Measurements from ENCODE around the gene KDM7A.
"Not testable (repeated sequence)": the region's sequence is repeated elsewhere in the genome, so short reads cannot be mapped to it uniquely, and the experiment has no call there.

KDM7A gene

GRCh38 chr7:140213684-140214074, 36.9 kb upstream of the KDM7A start:
- no peaks in the 10 kb centered on the region for H3K27me3 ChIP-seq (ENCODE audit: control insufficient read depth, insufficient read depth, low read length)
- H3K9ac ChIP-seq (ENCODE audit: low read depth, low read length), result no peak overlapping the region
- no peak overlapping the region for H3K27ac ChIP-seq (ENCODE audit: low read depth, low read length)
- no peaks in the 10 kb centered on the region for H3K36me3 ChIP-seq (ENCODE audit: control insufficient read depth, insufficient read depth, low read length)
- no peaks in the 10 kb centered on the region for H3K4me1 ChIP-seq (ENCODE audit: control insufficient read depth, insufficient read depth, low read length)
- no peak overlapping the region for H3K4me3 ChIP-seq (ENCODE audit: low read depth, low read length)
- no peaks in the 10 kb centered on the region for H3K9me3 ChIP-seq (ENCODE audit: control insufficient read depth, insufficient read depth, low read length)

- H3K27me3 ChIP-seq (ENCODE audit: control insufficient read depth, insufficient read depth, low read length), result no peaks in the 10 kb centered on the region
- H3K36me3 ChIP-seq (ENCODE audit: control insufficient read depth, insufficient read depth, low read length), result no peaks in the 10 kb centered on the region
- no peak overlapping the region for H3K9ac ChIP-seq (ENCODE audit: low read depth, low read length)
- H3K4me3 ChIP-seq (ENCODE audit: low read depth, low read length), result no peak overlapping the region
- H3K27ac ChIP-seq (ENCODE audit: low read depth, low read length), result no peak overlapping the region
- no peaks in the 10 kb centered on the region for H3K4me1 ChIP-seq (ENCODE audit: control insufficient read depth, insufficient read depth, low read length)
- no peaks in the 10 kb centered on the region for H3K9me3 ChIP-seq (ENCODE audit: control insufficient read depth, insufficient read depth, low read length)
These were observed 35.5 kb upstream of the KDM7A start for GRCh38 chr7:140212100-140212881.

GRCh38 chr7:140211698-140212097, 34.9 kb upstream of the KDM7A start:
- no peaks in the 10 kb centered on the region for H3K36me3 ChIP-seq (ENCODE audit: control insufficient read depth, insufficient read depth, low read length)
- H3K9ac ChIP-seq (ENCODE audit: low read depth, low read length), result no peak overlapping the region
- no peaks in the 10 kb centered on the region for H3K27me3 ChIP-seq (ENCODE audit: control insufficient read depth, insufficient read depth, low read length)
- H3K27ac ChIP-seq (ENCODE audit: low read depth, low read length), result no peak overlapping the region
- H3K9me3 ChIP-seq (ENCODE audit: control insufficient read depth, insufficient read depth, low read length), result no peaks in the 10 kb centered on the region
- no peak overlapping the region for H3K4me3 ChIP-seq (ENCODE audit: low read depth, low read length)
- no peaks in the 10 kb centered on the region for H3K4me1 ChIP-seq (ENCODE audit: control insufficient read depth, insufficient read depth, low read length)

GRCh38 chr7:140209866-140210609, 33.3 kb upstream of the KDM7A start:
- H3K27me3 ChIP-seq (ENCODE audit: control insufficient read depth, insufficient read depth, low read length), result no peaks in the 10 kb centered on the region
- no peaks in the 10 kb centered on the region for H3K9me3 ChIP-seq (ENCODE audit: control insufficient read depth, insufficient read depth, low read length)
- no peaks in the 10 kb centered on the region for H3K36me3 ChIP-seq (ENCODE audit: control insufficient read depth, insufficient read depth, low read length)
- no peak overlapping the region for H3K4me3 ChIP-seq (ENCODE audit: low read depth, low read length)
- peaks cover 10% of the 10 kb centered on the region; the same call in 1 of the 2 replicates for H3K4me1 ChIP-seq (ENCODE audit: control insufficient read depth, insufficient read depth, low read length)
- no peak overlapping the region for H3K9ac ChIP-seq (ENCODE audit: low read depth, low read length)
- H3K27ac ChIP-seq (ENCODE audit: low read depth, low read length), result no peak overlapping the region

- no peaks in the 10 kb centered on the region for H3K27me3 ChIP-seq (ENCODE audit: control insufficient read depth, insufficient read depth, low read length)
These were observed 30.0 kb upstream of the KDM7A start for GRCh38 chr7:140206616-140207389.

GRCh38 chr7:140205600-140205999, 28.8 kb upstream of the KDM7A start:
- H3K9me3 ChIP-seq (ENCODE audit: control insufficient read depth, insufficient read depth, low read length), result no peaks in the 10 kb centered on the region
- no peaks in the 10 kb centered on the region for H3K27me3 ChIP-seq (ENCODE audit: control insufficient read depth, insufficient read depth, low read length)
- H3K36me3 ChIP-seq (ENCODE audit: control insufficient read depth, insufficient read depth, low read length), result no peaks in the 10 kb centered on the region
- peaks cover 11% of the 10 kb centered on the region; the same call in 1 of the 2 replicates for H3K4me1 ChIP-seq (ENCODE audit: control insufficient read depth, insufficient read depth, low read length)
- no peak overlapping the region for H3K4me3 ChIP-seq (ENCODE audit: low read depth, low read length)
- H3K9ac ChIP-seq (ENCODE audit: low read depth, low read length), result no peak overlapping the region
- no peak overlapping the region for H3K27ac ChIP-seq (ENCODE audit: low read depth, low read length)

More at GRCh38 chr7:140206616-140207389, 30.0 kb upstream of the KDM7A start:
- H3K27ac ChIP-seq (ENCODE audit: low read depth, low read length), result no peak overlapping the region
- H3K4me3 ChIP-seq (ENCODE audit: low read depth, low read length), result no peak overlapping the region
- H3K4me1 ChIP-seq (ENCODE audit: control insufficient read depth, insufficient read depth, low read length), result peaks cover 11% of the 10 kb centered on the region; the same call in 1 of the 2 replicates
- H3K9ac ChIP-seq (ENCODE audit: low read depth, low read length), result no peak overlapping the region
- H3K9me3 ChIP-seq (ENCODE audit: control insufficient read depth, insufficient read depth, low read length), result no peaks in the 10 kb centered on the region
- no peaks in the 10 kb centered on the region for H3K36me3 ChIP-seq (ENCODE audit: control insufficient read depth, insufficient read depth, low read length)

- peaks cover 11% of the 10 kb centered on the region; the same call in 1 of the 2 replicates for H3K4me1 ChIP-seq (ENCODE audit: control insufficient read depth, insufficient read depth, low read length)
- no peaks in the 10 kb centered on the region for H3K27me3 ChIP-seq (ENCODE audit: control insufficient read depth, insufficient read depth, low read length)
- no peak overlapping the region for H3K9ac ChIP-seq (ENCODE audit: low read depth, low read length)
- no peaks in the 10 kb centered on the region for H3K9me3 ChIP-seq (ENCODE audit: control insufficient read depth, insufficient read depth, low read length)
- no peak overlapping the region for H3K27ac ChIP-seq (ENCODE audit: low read depth, low read length)
- H3K36me3 ChIP-seq (ENCODE audit: control insufficient read depth, insufficient read depth, low read length), result no peaks in the 10 kb centered on the region
- no peak overlapping the region for H3K4me3 ChIP-seq (ENCODE audit: low read depth, low read length)
These were observed 26.8 kb upstream of the KDM7A start for GRCh38 chr7:140203556-140203955.

- H3K36me3 ChIP-seq (ENCODE audit: control insufficient read depth, insufficient read depth, low read length); H3K4me3 ChIP-seq (ENCODE audit: low read depth, low read length); H3K27ac ChIP-seq (ENCODE audit: low read depth, low read length); H3K27me3 ChIP-seq (ENCODE audit: control insufficient read depth, insufficient read depth, low read length); H3K9ac ChIP-seq (ENCODE audit: low read depth, low read length); H3K9me3 ChIP-seq (ENCODE audit: control insufficient read depth, insufficient read depth, low read length): not testable (repeated sequence)
- peaks cover 11% of the 10 kb centered on the region; the same call in 1 of the 2 replicates for H3K4me1 ChIP-seq (ENCODE audit: control insufficient read depth, insufficient read depth, low read length)
These were observed 26.2 kb upstream of the KDM7A start for GRCh38 chr7:140202942-140203341.

GRCh38 chr7:140201393-140201792, 24.6 kb upstream of the KDM7A start:
- Histone ChIP-seq H3K36me3 (ENCODE audit: control insufficient read depth, insufficient read depth, low read length) (no peaks in the 10 kb centered on the region), H3K27me3 (ENCODE audit: control insufficient read depth, insufficient read depth, low read length) (no peaks in the 10 kb centered on the region), H3K27ac (ENCODE audit: low read depth, low read length) (no peak overlapping the region), H3K4me1 (ENCODE audit: control insufficient read depth, insufficient read depth, low read length) (peaks cover 11% of the 10 kb centered on the region; the same call in 1 of the 2 replicates), H3K4me3 (ENCODE audit: low read depth, low read length) (no peak overlapping the region), H3K9ac (ENCODE audit: low read depth, low read length) (no peak overlapping the region), H3K9me3 (ENCODE audit: control insufficient read depth, insufficient read depth, low read length) (no peaks in the 10 kb centered on the region)

GRCh38 chr7:140200061-140200989, 23.5 kb upstream of the KDM7A start:
- no peaks in the 10 kb centered on the region for H3K27me3 ChIP-seq (ENCODE audit: control insufficient read depth, insufficient read depth, low read length)
- H3K9ac ChIP-seq (ENCODE audit: low read depth, low read length), result no peak overlapping the region
- peaks cover 4% of the 10 kb centered on the region; the same call in 1 of the 2 replicates for H3K4me1 ChIP-seq (ENCODE audit: control insufficient read depth, insufficient read depth, low read length)
- H3K36me3 ChIP-seq (ENCODE audit: control insufficient read depth, insufficient read depth, low read length), result no peaks in the 10 kb centered on the region
- H3K27ac ChIP-seq (ENCODE audit: low read depth, low read length), result no peak overlapping the region
- no peak overlapping the region for H3K4me3 ChIP-seq (ENCODE audit: low read depth, low read length)
- H3K9me3 ChIP-seq (ENCODE audit: control insufficient read depth, insufficient read depth, low read length), result no peaks in the 10 kb centered on the region

Data from HUES48 (cell line).